Liver (tissue), 2 donors: ENCODE measurements around the gene ZNF365.

Source experiments
- CTCF ChIP-seq: fragments of 150-350 bp; IDR thresholded peaks from 2 replicates; pipeline ENCODE4 v1.5.1; 2017; ENCODE audit warnings: improper control_type of control experiment, low read depth, low read length; ENCODE audit not compliant: missing input control
- REST ChIP-seq: IDR thresholded peaks from 2 replicates; pipeline ENCODE4 v1.6.1; 2016; ENCODE audit warnings: antibody characterized with exemption, mild to moderate bottlenecking
- donor health status: healthy.

- no peak for TF ChIP-seq CTCF
- TF ChIP-seq REST: no peak
Observed at GRCh38 chr10:62393237-62393636, 19.1 kb downstream of the ZNF365 start.
